ENCODE data around the gene SETDB1.

Gene SETDB1

GRCh38 chr1:151008244-151009205, 82.4 kb downstream of the SETDB1 start, which contains the start of gene PRUNE1 (continued):
- no peak for TF ChIP-seq ZFP41 (tag by site-specific recombination; IDR thresholded peaks at IDR 0.05; ENCODE audit: borderline replicate concordance)
- no peak for TF ChIP-seq GLI2 (tag by site-specific recombination; IDR thresholded peaks at IDR 0.05; ENCODE audit: borderline replicate concordance, low read depth)
- no peak for TF ChIP-seq ZNF48 (tag by site-specific recombination; IDR thresholded peaks at IDR 0.05)
- 0 out of 2 replicates have a peak, but pooled peaks have one; percentile 9 for TF ChIP-seq ZNF16 (tag by site-specific recombination; IDR thresholded peaks at IDR 0.05; ENCODE audit: low read depth)
- no peak for TF ChIP-seq HOXC10 (CRISPR knock-in tag; IDR thresholded peaks at IDR 0.05)
- TF ChIP-seq PBX3 (CRISPR knock-in tag; IDR thresholded peaks at IDR 0.05) = no peak
- TF ChIP-seq ZNF544 (tag by site-specific recombination; IDR thresholded peaks at IDR 0.05) = no peak
- TF ChIP-seq ZNF140 (tag by site-specific recombination; IDR thresholded peaks at IDR 0.05) = no peak
- no peak for TF ChIP-seq ZNF529 (tag by site-specific recombination; IDR thresholded peaks at IDR 0.05; ENCODE audit: insufficient replicate concordance)
- TF ChIP-seq ZSCAN23 (tag by site-specific recombination; IDR thresholded peaks at IDR 0.05) = no peak
- peak; percentile 43; the same call in 1 of the 2 replicates for TF ChIP-seq ZNF239 (tag by site-specific recombination; IDR thresholded peaks at IDR 0.05)
- no peak for TF ChIP-seq RBAK (tag by site-specific recombination; IDR thresholded peaks at IDR 0.05)
- TF ChIP-seq ZNF521 (tag by site-specific recombination; IDR thresholded peaks at IDR 0.05) = no peak

DNA sequence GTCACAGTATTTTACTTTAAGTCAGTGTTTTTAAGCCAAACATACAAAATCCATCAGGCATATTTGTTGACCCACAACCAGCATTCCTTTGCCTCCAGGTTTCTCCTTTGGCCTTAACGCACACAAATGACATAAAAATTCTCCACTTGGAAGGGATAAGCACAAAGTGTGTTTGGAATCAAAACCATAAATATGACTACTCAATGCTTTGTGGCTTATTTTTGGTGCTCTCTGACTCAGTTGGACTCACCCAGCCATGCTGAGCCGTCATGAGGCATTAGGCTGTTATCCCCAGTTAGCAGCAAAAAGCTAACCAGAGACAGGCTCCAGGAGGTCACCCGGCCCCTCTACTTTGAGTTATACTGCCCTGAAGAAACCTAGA, 83.0 kb downstream of the SETDB1 start:
- ChIA-PET POLR2A (no interaction called here), CTCF (interaction anchor here (1.4 kb wide), 1 partner anchor 50 kb away, joined by 4 read pairs; the partner anchor contains the start of gene CDC42SE1)
- Histone ChIP-seq H3K4me3 (ENCODE audit: low read depth, low read length) (peak overlapping the region; percentile 86), H3K36me3 (ENCODE audit: control insufficient read depth in 2 of 2, insufficient read depth in 1 of 2, low read length in 2 of 2) (peaks cover 0 to 3% of the 10 kb centered on the region in 2 experiments; a peak in 1 of 3 replicates), H3K9me3 (ENCODE audit: control insufficient read depth, insufficient read depth, low read depth, low read length) (no peaks in the 10 kb centered on the region), H3K4me1 (ENCODE audit: control insufficient read depth, insufficient read depth, low read length) (0 out of 2 replicates have a peak, but pooled peaks cover 3% of the 10 kb centered on the region), H3K27ac (ENCODE audit: extremely low read depth, low read depth, low read length) (peak overlapping the region; percentile 61; the same call in 1 of the 2 replicates)
- no peak for TF ChIP-seq ZNF677 (tag by site-specific recombination; IDR thresholded peaks at IDR 0.05)
- no peak for TF ChIP-seq ZBTB21 (tag by site-specific recombination; IDR thresholded peaks at IDR 0.05)
- TF ChIP-seq ZBTB17 (tag by site-specific recombination; IDR thresholded peaks at IDR 0.05) = no peak
- no peak for TF ChIP-seq PRDM6 (tag by site-specific recombination; IDR thresholded peaks at IDR 0.05)
- TF ChIP-seq, protein P1, sequence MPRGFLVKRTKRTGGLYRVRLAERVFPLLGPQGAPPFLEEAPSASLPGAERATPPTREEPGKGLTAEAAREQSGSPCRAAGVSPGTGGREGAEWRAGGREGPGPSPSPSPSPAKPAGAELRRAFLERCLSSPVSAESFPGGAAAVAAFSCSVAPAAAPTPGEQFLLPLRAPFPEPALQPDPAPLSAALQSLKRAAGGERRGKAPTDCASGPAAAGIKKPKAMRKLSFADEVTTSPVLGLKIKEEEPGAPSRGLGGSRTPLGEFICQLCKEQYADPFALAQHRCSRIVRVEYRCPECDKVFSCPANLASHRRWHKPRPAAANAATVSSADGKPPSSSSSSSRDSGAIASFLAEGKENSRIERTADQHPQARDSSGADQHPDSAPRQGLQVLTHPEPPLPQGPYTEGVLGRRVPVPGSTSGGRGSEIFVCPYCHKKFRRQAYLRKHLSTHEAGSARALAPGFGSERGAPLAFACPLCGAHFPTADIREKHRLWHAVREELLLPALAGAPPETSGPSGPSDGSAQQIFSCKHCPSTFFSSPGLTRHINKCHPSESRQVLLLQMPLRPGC (tag by site-specific recombination; IDR thresholded peaks at IDR 0.05) = no peak
- TF ChIP-seq ZNF214 (tag by site-specific recombination; IDR thresholded peaks at IDR 0.05; ENCODE audit: borderline replicate concordance) = no peak

Data from HEK293 (cell line).